ENCODE measurements around the gene NLN. TPM values are rescaled to one million over a fixed set of nuclear protein-coding genes. Genes with fewer than 3 reads are reported as not detected.
"Not testable (repeated sequence)": the region's sequence is repeated elsewhere in the genome, so short reads cannot be mapped to it uniquely, and the experiment has no call there.

The NLN gene
- 4.7 TPM for total RNA-seq

- no peak for TF ChIP-seq CTCF (IDR thresholded peaks at IDR 0.05)
- H3K4me1 ChIP-seq: peaks cover 0 to 4% of the 10 kb centered on the region in 2 donors
- H3K9me3 ChIP-seq: no peaks in the 10 kb centered on the region
- no peaks in the 10 kb centered on the region for H3K36me3 ChIP-seq
- intact Hi-C loops (cut with DNase I): loop anchor here (1.0 to 10.0 kb wide), 5 partner anchors 97 to 1557 kb away; partner anchors contain the start of genes CENPK, ERBIN, PPWD1 and RNF180
- H3K27ac ChIP-seq: peak within 1 kb of the TSS; percentile 80 to 86
- no peaks in the 10 kb centered on the region for H3K27me3 ChIP-seq
- DNase-seq (ENCODE audit: low spot score in 2 of 2): peak; percentile 60 to 92
- peak within 1 kb of the TSS; percentile 89 to 97 for H3K4me3 ChIP-seq
These were observed at the start of gene NLN, which contains the start of gene SGTB for GRCh38 chr5:65721720-65722574. Gene NLN, plus strand, starts transcription at chr5:65722205. Its CDS starts 169 bp downstream, at chr5:65722374. Gene SGTB, minus strand, starts transcription at chr5:65722109. Its CDS starts 1,302 bp downstream, at chr5:65720807.

GRCh38 chr5:65672796-65673195 is 49.2 kb upstream of the NLN start:
- no peak overlapping the region for H3K4me3 ChIP-seq
- intact Hi-C loops (cut with DNase I): no loop called here
- no peaks in the 10 kb centered on the region for H3K27me3 ChIP-seq
- no peaks in the 10 kb centered on the region for H3K9me3 ChIP-seq
- DNase-seq (ENCODE audit: low spot score in 2 of 2): no peak
- H3K36me3 ChIP-seq: peaks cover 18 to 44% of the 10 kb centered on the region in 2 donors
- no peak for TF ChIP-seq CTCF (IDR thresholded peaks at IDR 0.05)
- H3K4me1 ChIP-seq: no peaks in the 10 kb centered on the region
- H3K27ac ChIP-seq: no peak overlapping the region

- H3K27me3 ChIP-seq: no peaks in the 10 kb centered on the region
- TF ChIP-seq CTCF (IDR thresholded peaks at IDR 0.05): no peak
- DNase-seq (ENCODE audit: low spot score in 2 of 2): no peak
- H3K9me3 ChIP-seq: no peaks in the 10 kb centered on the region
- peaks cover 26 to 41% of the 10 kb centered on the region in 2 donors for H3K36me3 ChIP-seq
- H3K27ac ChIP-seq: no peak overlapping the region
- no peak overlapping the region for H3K4me3 ChIP-seq
- H3K4me1 ChIP-seq: no peaks in the 10 kb centered on the region
- intact Hi-C loops (cut with DNase I): no loop called here
These were observed 47.3 kb upstream of the NLN start for GRCh38 chr5:65674749-65675148.

- H3K4me1 ChIP-seq; DNase-seq (ENCODE audit: low spot score in 2 of 2); H3K27ac ChIP-seq; H3K9me3 ChIP-seq; H3K27me3 ChIP-seq; intact Hi-C loops (cut with DNase I); H3K4me3 ChIP-seq: not testable (repeated sequence)
- H3K36me3 ChIP-seq: peaks cover 27 to 47% of the 10 kb centered on the region in 2 donors
These were observed 45.9 kb upstream of the NLN start for GRCh38 chr5:65676056-65676455.

GRCh38 chr5:65682148-65682547 is 39.9 kb upstream of the NLN start:
- no peak for DNase-seq (ENCODE audit: low spot score in 2 of 2)
- no peak for TF ChIP-seq CTCF (IDR thresholded peaks at IDR 0.05)
- intact Hi-C loops (cut with DNase I): no loop called here
- no peaks in the 10 kb centered on the region for H3K27me3 ChIP-seq
- H3K4me3 ChIP-seq: no peak overlapping the region
- H3K4me1 ChIP-seq: no peaks in the 10 kb centered on the region
- peaks cover 39 to 72% of the 10 kb centered on the region in 2 donors for H3K36me3 ChIP-seq
- H3K27ac ChIP-seq: no peak overlapping the region
- H3K9me3 ChIP-seq: no peaks in the 10 kb centered on the region

- intact Hi-C loops (cut with DNase I): no loop called here
- H3K27me3 ChIP-seq: no peaks in the 10 kb centered on the region
These were observed 28.9 kb upstream of the NLN start for GRCh38 chr5:65693121-65693520.

More at GRCh38 chr5:65693121-65693520, 28.9 kb upstream of the NLN start:
- peaks cover 0 to 5% of the 10 kb centered on the region in 2 donors for H3K4me1 ChIP-seq
- no peak overlapping the region for H3K4me3 ChIP-seq
- peaks cover 3 to 14% of the 10 kb centered on the region in 2 donors for H3K36me3 ChIP-seq
- no peak for DNase-seq (ENCODE audit: low spot score in 2 of 2)
- no peaks in the 10 kb centered on the region for H3K9me3 ChIP-seq
- TF ChIP-seq CTCF (IDR thresholded peaks at IDR 0.05): no peak
- no peak overlapping the region for H3K27ac ChIP-seq
